Body of pancreas (tissue), 4 donors: ENCODE measurements around the gene NDUFS7. TPM values are rescaled to one million over a fixed set of nuclear protein-coding genes. Genes with fewer than 3 reads are reported as not detected.

Source experiments
- ATAC-seq: fragments of 150-250 bp; one replicate; pipeline ENCODE4 v1.9.1; 2016
- DNase-seq, 4 donors: peaks; one replicate each; pipeline ENCODE4 v3.0.0-alpha.2; 2019
- H3K27ac ChIP-seq, 4 donors: fragments of 200-600 bp; sonication (generic); 1 replicate in 3 of 4; 2 replicates in 1 of 4; pipeline versions ENCODE4 v1.5.1 to v1.6.1; 2016 to 2019; ENCODE audit warnings: mild to moderate bottlenecking in 1 of 4, mixed read lengths in 1 of 4, moderate library complexity in 1 of 4
- H3K27me3 ChIP-seq, 2 donors: fragments of 200-600 bp; sonication (generic); one replicate each; pipeline ENCODE4 v1.6.0; 2016; ENCODE audit warnings: mild to moderate bottlenecking in 1 of 2
- H3K36me3 ChIP-seq, 2 donors: fragments of 200-600 bp; sonication (generic); replicated peaks in 1 of 2; 2 replicates each; pipeline ENCODE4 v1.5.1; 2016; ENCODE audit warnings: low read depth in 2 of 2; ENCODE audit not compliant: insufficient read depth in 1 of 2
- H3K4me1 ChIP-seq: fragments of 200-600 bp; sonication (generic); one replicate; pipeline ENCODE4 v1.6.0; 2016
- H3K4me3 ChIP-seq, 2 donors: fragments of 200-600 bp; sonication (generic); 1 replicate in 1 of 2; 2 replicates in 1 of 2; pipeline ENCODE4 v1.5.1; 2016 to 2019
- H3K9me3 ChIP-seq, 3 donors: fragments of 200-600 bp; sonication (generic); 1 replicate in 2 of 3; 2 replicates in 1 of 3; pipeline ENCODE4 v1.5.1; 2016
- POLR2A ChIP-seq, 3 donors: fragments of 450-650 bp; IDR thresholded peaks; one replicate each; pipeline ENCODE4 v1.6.1; 2016; ENCODE audit warnings: antibody characterized with exemption in 3 of 3, mild to moderate bottlenecking in 2 of 3
- WGBS, 2 donors: methylation state at CpG; one replicate each; pipeline ENCODE4 v1.1.5; 2017; 5-methylcytosine and 5-hydroxymethylcytosine counted together
- intact Hi-C: fragments of 100-400 bp; cut with DNase I; formaldehyde crosslinking; loops from one replicate; pipeline ENCODE4 v1.15.1; 2023
- total RNA-seq, 2 donors: library from RNA; depleted of rRNA; stranded (reverse); fragments of >200 nt; gene quantifications; one replicate each; pipeline ENCODE4 v1.1.0, GENCODE V29; 2016
- TF ChIP-seq, protein P1 (sequence below), 7 experiments: fragments of 450-650 bp in 4 of 7; fragments of 200-600 bp in 3 of 7; sonication (generic) in 3 of 7; IDR thresholded peaks; one replicate each; pipeline ENCODE4 v1.5.1; 2016 to 2019; ENCODE audit warnings: antibody characterized with exemption in 7 of 7

NDUFS7 gene
- total RNA-seq, 2 donors from 2014 or later = 59.9 to 87.7 TPM

DNA sequence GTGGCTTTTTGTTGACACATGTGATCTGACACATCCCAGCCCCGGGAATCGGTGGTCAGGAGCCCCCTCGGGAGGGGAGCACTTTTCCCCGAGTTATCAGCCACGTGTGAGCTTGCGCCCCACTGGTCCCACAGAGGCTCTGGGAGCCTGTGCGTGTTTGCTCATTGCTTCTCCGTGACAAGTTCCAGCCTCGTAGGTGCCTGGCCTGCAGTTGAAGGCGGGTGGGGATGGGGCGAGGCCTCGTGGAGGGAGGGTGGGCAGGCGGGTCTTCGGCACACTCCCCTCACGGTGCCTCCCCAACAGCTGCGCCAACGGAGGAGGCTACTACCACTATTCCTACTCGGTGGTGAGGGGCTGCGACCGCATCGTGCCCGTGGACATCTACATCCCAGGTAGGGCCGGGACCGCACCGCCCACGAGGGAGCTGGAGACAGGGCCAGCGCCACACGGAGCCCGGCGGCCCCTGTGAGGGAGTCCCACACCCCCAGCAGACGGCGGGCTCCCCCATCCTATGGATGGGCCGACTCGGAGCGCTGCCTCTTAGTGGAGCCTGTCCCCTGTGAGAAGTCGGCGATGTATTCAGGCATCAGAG is 9.3 kb downstream of the NDUFS7 start:
- TF ChIP-seq, protein P1, sequence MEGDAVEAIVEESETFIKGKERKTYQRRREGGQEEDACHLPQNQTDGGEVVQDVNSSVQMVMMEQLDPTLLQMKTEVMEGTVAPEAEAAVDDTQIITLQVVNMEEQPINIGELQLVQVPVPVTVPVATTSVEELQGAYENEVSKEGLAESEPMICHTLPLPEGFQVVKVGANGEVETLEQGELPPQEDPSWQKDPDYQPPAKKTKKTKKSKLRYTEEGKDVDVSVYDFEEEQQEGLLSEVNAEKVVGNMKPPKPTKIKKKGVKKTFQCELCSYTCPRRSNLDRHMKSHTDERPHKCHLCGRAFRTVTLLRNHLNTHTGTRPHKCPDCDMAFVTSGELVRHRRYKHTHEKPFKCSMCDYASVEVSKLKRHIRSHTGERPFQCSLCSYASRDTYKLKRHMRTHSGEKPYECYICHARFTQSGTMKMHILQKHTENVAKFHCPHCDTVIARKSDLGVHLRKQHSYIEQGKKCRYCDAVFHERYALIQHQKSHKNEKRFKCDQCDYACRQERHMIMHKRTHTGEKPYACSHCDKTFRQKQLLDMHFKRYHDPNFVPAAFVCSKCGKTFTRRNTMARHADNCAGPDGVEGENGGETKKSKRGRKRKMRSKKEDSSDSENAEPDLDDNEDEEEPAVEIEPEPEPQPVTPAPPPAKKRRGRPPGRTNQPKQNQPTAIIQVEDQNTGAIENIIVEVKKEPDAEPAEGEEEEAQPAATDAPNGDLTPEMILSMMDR (IDR thresholded peaks at IDR 0.05) = no peak
- no peak for TF ChIP-seq POLR2A (IDR thresholded peaks at IDR 0.05)
- 94% methylated on average over 36 of the region's 37 CpGs; no CpG with 5 or more reads in 1 of the 2 donors for WGBS, 2 donors
- DNase-seq (no peak), ATAC-seq (no peak)
- H3K27me3 ChIP-seq = no peaks in the 10 kb centered on the region
- peaks cover 38% of the 10 kb centered on the region for H3K4me1 ChIP-seq
- no peak overlapping the region for H3K27ac ChIP-seq
- intact Hi-C loops = no loop called here
- H3K36me3 ChIP-seq = peaks cover 11 to 13% of the 10 kb centered on the region in 2 donors
- H3K4me3 ChIP-seq = no peak overlapping the region
- H3K9me3 ChIP-seq = no peaks in the 10 kb centered on the region

DNA sequence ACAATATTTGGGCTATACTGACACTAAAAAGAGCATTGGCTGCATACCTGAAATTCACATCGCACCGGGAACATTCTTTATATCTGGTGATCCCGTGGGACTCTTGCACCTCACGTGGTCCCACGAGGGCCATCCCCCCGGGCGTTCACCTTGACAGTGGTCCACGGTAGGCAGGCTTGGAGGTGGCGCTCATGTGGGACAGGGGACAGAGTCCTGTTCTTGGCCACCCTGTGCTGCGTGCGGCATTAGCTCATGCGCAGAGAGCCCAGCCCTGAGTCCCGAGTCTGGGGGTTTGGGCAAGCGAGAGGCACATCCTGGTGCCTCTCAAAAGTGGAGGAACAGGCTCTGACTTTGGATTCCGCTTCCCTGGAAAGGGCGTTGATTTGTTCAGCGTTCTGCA is 10.1 kb downstream of the NDUFS7 start:
- DNase-seq = no peak
- H3K4me1 ChIP-seq = peaks cover 38% of the 10 kb centered on the region
- H3K36me3 ChIP-seq = peaks cover 10 to 13% of the 10 kb centered on the region in 2 donors
- H3K27me3 ChIP-seq = no peaks in the 10 kb centered on the region
- no peak overlapping the region for H3K4me3 ChIP-seq
- no peaks in the 10 kb centered on the region for H3K9me3 ChIP-seq
- 78 to 80% methylated on average over 2 to 15 of the region's 17 CpGs for WGBS, 2 donors
- no peak for ATAC-seq
- H3K27ac ChIP-seq = peak overlapping the region; percentile 32 to 90 (median 82)
- TF ChIP-seq POLR2A (IDR thresholded peaks at IDR 0.05) = no peak
- TF ChIP-seq, protein P1 (IDR thresholded peaks at IDR 0.05) = no peak
- intact Hi-C loops = no loop called here

DNA sequence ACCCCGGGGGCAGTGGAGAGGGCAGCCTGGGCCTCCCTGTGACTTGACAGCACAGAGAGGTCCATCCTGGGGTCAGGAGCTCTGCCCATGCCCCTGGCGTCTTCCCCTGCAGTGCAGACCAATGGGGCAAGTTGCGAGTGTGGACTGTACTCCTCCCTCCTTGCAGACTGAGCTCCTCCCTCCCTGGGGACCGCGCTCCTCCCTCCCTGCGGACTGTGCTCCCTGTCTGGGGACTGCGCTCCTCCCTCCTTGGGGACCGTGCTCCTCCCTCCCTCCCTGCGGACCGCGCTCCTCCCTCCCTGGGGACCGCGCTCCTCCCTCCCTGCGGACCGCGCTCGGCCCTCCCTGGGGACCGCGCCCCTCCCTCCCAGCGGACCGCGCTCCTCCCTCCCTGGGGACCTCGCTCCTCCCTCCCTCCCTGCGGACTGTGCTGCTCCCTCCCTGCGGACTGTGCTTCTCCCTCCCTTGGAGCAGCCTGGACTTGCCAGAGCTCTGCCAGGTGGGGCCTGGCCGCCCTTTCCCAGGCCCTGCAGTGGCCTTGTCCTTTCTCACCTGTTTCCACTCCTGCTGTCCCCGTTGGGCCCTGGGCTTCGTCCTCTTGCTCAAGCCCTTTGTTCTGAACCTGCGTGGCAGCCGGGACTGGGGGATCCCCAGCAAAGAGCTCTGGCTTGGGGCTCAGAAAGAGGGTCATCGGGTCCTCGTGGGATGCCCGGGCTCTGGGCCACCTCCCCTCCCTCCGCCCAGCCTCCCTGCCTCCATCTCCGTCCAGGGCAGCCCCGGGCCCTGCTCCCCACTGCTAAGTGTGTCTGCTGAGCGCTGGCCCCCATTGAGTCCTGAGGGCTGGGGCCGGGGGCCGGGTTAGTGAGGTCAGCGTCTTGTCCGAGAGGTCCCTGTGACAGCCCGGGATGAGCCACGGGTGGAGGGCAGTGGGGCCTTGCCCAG is 10.8 kb downstream of the NDUFS7 start:
- Histone ChIP-seq H3K27ac (peak overlapping the region; percentile 81 to 90 (median 86)), H3K4me3 (no peak overlapping the region), H3K36me3 (peaks cover 5 to 7% of the 10 kb centered on the region in 2 donors), H3K27me3 (no peaks in the 10 kb centered on the region), H3K4me1 (peaks cover 44% of the 10 kb centered on the region), H3K9me3 (no peaks in the 10 kb centered on the region)
- intact Hi-C loops = no loop called here
- 25 to 26% methylated on average over 28 to 39 of the region's 43 CpGs for WGBS, 2 donors
- TF ChIP-seq POLR2A (IDR thresholded peaks at IDR 0.05) = peak in 1 of 3 donors; percentile 20
- TF ChIP-seq, protein P1 (IDR thresholded peaks at IDR 0.05) = peak in 2 of 7 experiments; percentile 10 to 12
- DNase-seq (peak; percentile 92 to 97 (median 96)), ATAC-seq (peak; percentile 87)

DNA sequence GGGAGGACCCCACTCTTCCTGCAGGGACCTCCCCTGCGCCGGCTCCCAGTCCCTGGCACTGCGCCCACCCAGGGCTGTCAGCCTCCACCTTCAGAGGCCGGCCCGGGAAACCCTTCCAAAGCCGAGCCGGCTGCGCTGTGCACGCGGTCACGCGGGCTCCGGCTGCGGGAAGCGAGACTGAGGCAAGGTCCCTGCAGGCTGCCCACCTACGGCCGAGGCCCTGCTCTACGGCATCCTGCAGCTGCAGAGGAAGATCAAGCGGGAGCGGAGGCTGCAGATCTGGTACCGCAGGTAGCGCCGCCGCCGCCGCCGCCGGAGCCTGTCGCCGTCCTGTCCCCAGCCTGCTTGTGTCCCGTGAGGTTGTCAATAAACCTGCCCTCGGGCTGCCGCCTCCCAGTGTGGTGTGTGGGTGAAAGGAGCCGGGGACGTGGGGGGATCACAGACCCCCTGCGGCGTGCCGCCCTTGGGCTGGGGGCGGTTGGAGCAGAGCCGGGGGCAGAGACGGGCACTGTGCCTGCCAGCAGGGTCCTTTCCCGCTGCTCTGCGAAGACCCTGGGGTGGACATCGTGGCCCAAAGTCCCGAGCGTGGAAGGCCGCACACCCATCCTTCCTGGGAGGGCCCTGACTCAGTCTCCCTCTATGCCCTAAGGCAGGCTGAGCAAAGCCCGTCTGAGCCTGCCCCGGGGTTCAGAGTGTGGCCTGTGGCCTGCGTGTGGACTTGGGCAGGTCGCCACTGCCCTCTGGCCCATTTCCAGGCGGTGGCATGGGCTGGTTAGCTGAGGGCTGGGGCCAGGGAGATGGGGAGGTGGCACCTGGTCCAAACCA is 11.7 kb downstream of the NDUFS7 start:
- intact Hi-C loops = no loop called here
- Histone ChIP-seq H3K9me3 (no peaks in the 10 kb centered on the region), H3K4me1 (peaks cover 53% of the 10 kb centered on the region), H3K4me3 (no peak overlapping the region), H3K27me3 (no peaks in the 10 kb centered on the region), H3K27ac (peak overlapping the region; percentile 81 to 90 (median 86)), H3K36me3 (peaks cover 5 to 7% of the 10 kb centered on the region in 2 donors)
- ATAC-seq = peak; percentile 28
- WGBS, 2 donors = 6 to 20% methylated on average over 11 to 50 of the region's 52 CpGs
- peak; percentile 68 to 84 (median 80) for DNase-seq
- TF ChIP-seq, protein P1 (IDR thresholded peaks at IDR 0.05) = no peak
- peak; percentile 16 to 28 (median 25) for TF ChIP-seq POLR2A (IDR thresholded peaks at IDR 0.05)
